Measurements from ENCODE around the gene SLC5A12. TPM values are rescaled to one million over a fixed set of nuclear protein-coding genes. Genes with fewer than 3 reads are reported as not detected.
"Not testable (repeated sequence)": the region's sequence is repeated elsewhere in the genome, so short reads cannot be mapped to it uniquely, and the experiment has no call there.

The SLC5A12 gene
- total RNA-seq, 1 donor from 2014 or later, result not detected

GRCh38 chr11:26662916-26663315, 58.9 kb downstream of the SLC5A12 start:
- DNase-seq (ENCODE audit: low spot score), result no peak

- DNase-seq (ENCODE audit: low spot score), result no peak
Measured at GRCh38 chr11:26655287-26655686, 66.6 kb downstream of the SLC5A12 start.

- DNase-seq (ENCODE audit: low spot score), result no peak
Measured at GRCh38 chr11:26651916-26652315, 69.9 kb downstream of the SLC5A12 start.

GRCh38 chr11:26649884-26650283, 72.0 kb downstream of the SLC5A12 start:
- DNase-seq (ENCODE audit: low spot score), result no peak

- not testable (repeated sequence) for DNase-seq (ENCODE audit: low spot score)
Measured at GRCh38 chr11:26643314-26643713, 78.5 kb downstream of the SLC5A12 start.

- no peak for DNase-seq (ENCODE audit: low spot score)
Measured at GRCh38 chr11:26632691-26633159, 89.1 kb downstream of the SLC5A12 start.

- DNase-seq (ENCODE audit: low spot score), result no peak
Measured at GRCh38 chr11:26626346-26626745, 95.5 kb downstream of the SLC5A12 start.

GRCh38 chr11:26623076-26623659, 98.7 kb downstream of the SLC5A12 start:
- no peak for DNase-seq (ENCODE audit: low spot score)

GRCh38 chr11:26622181-26622580, 99.7 kb downstream of the SLC5A12 start:
- DNase-seq (ENCODE audit: low spot score), result no peak

GRCh38 chr11:26621132-26621531, 100.7 kb downstream of the SLC5A12 start:
- no peak for DNase-seq (ENCODE audit: low spot score)

GRCh38 chr11:26620282-26621045, 101.4 kb downstream of the SLC5A12 start:
- DNase-seq (ENCODE audit: low spot score), result no peak

- no peak for DNase-seq (ENCODE audit: low spot score)
Measured at GRCh38 chr11:26618441-26618840, 103.4 kb downstream of the SLC5A12 start.

Other genes starting within 250 kb of the SLC5A12 start
- not detected for gene MUC15, start 149.8 kb downstream of the SLC5A12 start, total RNA-seq

Data from mesenteric fat pad (tissue), 1 donor.